SK-N-MC (cell line): ENCODE data around the gene LAMB3.

Experiments used
- DNase-seq: peaks from one replicate; pipeline ENCODE4 v3.0.0-alpha.2; 2011; ENCODE audit warnings: low read depth, low spot score
- H3K27ac ChIP-seq: fragments of 200-600 bp; sonication (generic); 2 replicates; pipeline ENCODE4 v1.5.1; 2016; ENCODE audit warnings: mixed run types
- H3K36me3 ChIP-seq: fragments of 200-600 bp; sonication (generic); 2 replicates; pipeline ENCODE4 v1.6.1; 2017; ENCODE audit warnings: antibody characterized with exemption, low read length, mixed read lengths; ENCODE audit not compliant: insufficient read depth
- H3K4me3 ChIP-seq: fragments of 200-600 bp; sonication (generic); 2 replicates; pipeline ENCODE4 v1.5.1; 2016
- H3K9ac ChIP-seq: fragments of 200-600 bp; sonication (generic); 2 replicates; pipeline ENCODE4 v1.8.0; 2017; ENCODE audit warnings: mixed run types, mixed read lengths; ENCODE audit not compliant: insufficient read length
- H3K9me3 ChIP-seq: fragments of 200-600 bp; sonication (generic); 2 replicates; pipeline ENCODE4 v1.6.1; 2017; ENCODE audit warnings: low read depth, mild to moderate bottlenecking, antibody characterized with exemption, low read length, moderate library complexity, mixed read lengths
- EZH2 ChIP-seq: fragments of 200-600 bp; sonication (generic); IDR thresholded peaks from one replicate; pipeline ENCODE4 v1.6.1; 2017; ENCODE audit warnings: antibody characterized with exemption
- FOXP2 ChIP-seq: optimal IDR thresholded peaks from 2 replicates; pipeline ENCODE3; 2011; ENCODE audit warnings: mild to moderate bottlenecking, moderate library complexity; ENCODE audit not compliant: insufficient read depth; ENCODE audit errors: extremely low read length, control extremely low read depth
- POLR2AphosphoS5 ChIP-seq: IDR thresholded peaks from 2 replicates; pipeline ENCODE4 v1.6.1; 2012; ENCODE audit warnings: mild to moderate bottlenecking, low read depth, low read length, borderline replicate concordance

Gene LAMB3

GRCh38 chr1:209633335-209633997 is 18.8 kb downstream of the LAMB3 start:
- TF ChIP-seq FOXP2 (no peak), POLR2AphosphoS5 (no peak), EZH2 (no peak)
- no peaks in the 10 kb centered on the region for H3K36me3 ChIP-seq
- no peak overlapping the region for H3K9ac ChIP-seq
- no peak overlapping the region for H3K4me3 ChIP-seq
- H3K27ac ChIP-seq = no peak overlapping the region
- DNase-seq = no peak
- no peaks in the 10 kb centered on the region for H3K9me3 ChIP-seq

GRCh38 chr1:209630383-209631225 is 21.6 kb downstream of the LAMB3 start:
- H3K9me3 ChIP-seq = no peaks in the 10 kb centered on the region
- H3K4me3 ChIP-seq = no peak overlapping the region
- no peak for DNase-seq
- H3K27ac ChIP-seq = no peak overlapping the region
- no peaks in the 10 kb centered on the region for H3K36me3 ChIP-seq
- TF ChIP-seq FOXP2 (no peak), POLR2AphosphoS5 (no peak), EZH2 (no peak)
- H3K9ac ChIP-seq = no peak overlapping the region

GRCh38 chr1:209629621-209630382 is 22.4 kb downstream of the LAMB3 start:
- TF ChIP-seq EZH2 (no peak), FOXP2 (no peak), POLR2AphosphoS5 (no peak)
- H3K4me3 ChIP-seq = no peak overlapping the region
- no peaks in the 10 kb centered on the region for H3K9me3 ChIP-seq
- H3K9ac ChIP-seq = no peak overlapping the region
- no peaks in the 10 kb centered on the region for H3K36me3 ChIP-seq
- DNase-seq = no peak
- no peak overlapping the region for H3K27ac ChIP-seq

- Histone ChIP-seq H3K9ac (no peak overlapping the region), H3K27ac (no peak overlapping the region), H3K9me3 (no peaks in the 10 kb centered on the region), H3K4me3 (no peak overlapping the region), H3K36me3 (no peaks in the 10 kb centered on the region)
- DNase-seq = no peak
- TF ChIP-seq FOXP2 (no peak), POLR2AphosphoS5 (no peak), EZH2 (no peak)
Measured at GRCh38 chr1:209628618-209629299, 23.5 kb downstream of the LAMB3 start.

GRCh38 chr1:209627732-209628196 is 24.5 kb downstream of the LAMB3 start:
- TF ChIP-seq EZH2 (no peak), POLR2AphosphoS5 (no peak), FOXP2 (no peak)
- Histone ChIP-seq H3K36me3 (no peaks in the 10 kb centered on the region), H3K4me3 (no peak overlapping the region), H3K9me3 (no peaks in the 10 kb centered on the region), H3K27ac (no peak overlapping the region), H3K9ac (no peak overlapping the region)
- DNase-seq = no peak

GRCh38 chr1:209627027-209627731 is 25.0 kb downstream of the LAMB3 start:
- no peak overlapping the region for H3K4me3 ChIP-seq
- no peak overlapping the region for H3K9ac ChIP-seq
- TF ChIP-seq FOXP2 (no peak), EZH2 (no peak), POLR2AphosphoS5 (no peak)
- no peak for DNase-seq
- H3K9me3 ChIP-seq = no peaks in the 10 kb centered on the region
- H3K36me3 ChIP-seq = no peaks in the 10 kb centered on the region
- no peak overlapping the region for H3K27ac ChIP-seq

- TF ChIP-seq FOXP2 = no peak
- TF ChIP-seq EZH2 = no peak
- TF ChIP-seq POLR2AphosphoS5 = no peak
- no peak for DNase-seq
- Histone ChIP-seq H3K27ac (no peak overlapping the region), H3K36me3 (no peaks in the 10 kb centered on the region), H3K9ac (no peak overlapping the region), H3K9me3 (no peaks in the 10 kb centered on the region), H3K4me3 (no peak overlapping the region)
Measured at GRCh38 chr1:209626346-209627026, 25.7 kb downstream of the LAMB3 start.
